CD14-positive monocyte (primary cell): Measurements from ENCODE around the gene TBCC. TPM values are rescaled to one million over a fixed set of nuclear protein-coding genes. Genes with fewer than 3 reads are reported as not detected.
A peak's percentile ranks its signal among the peaks of the same experiment; 100 is the strongest.

Source experiments
- DNase-seq, 3 donors: peaks; one replicate each; pipeline ENCODE4 v3.0.0-alpha.2; 2011 to 2022
- H2AFZ ChIP-seq: 2 replicates; pipeline ENCODE4 v1.6.0; 2012; ENCODE audit warnings: mild to moderate bottlenecking, low read depth, low read length, inconsistent platforms; ENCODE audit not compliant: insufficient read depth, poor library complexity, severe bottlenecking
- H3K27ac ChIP-seq, 2 donors: 1 replicate in 1 of 2; 2 replicates in 1 of 2; pipeline ENCODE4 v1.5.1; 2012 to 2013; ENCODE audit warnings: low read length in 2 of 2, control low read depth in 1 of 2, inconsistent platforms in 1 of 2, low read depth in 1 of 2, mild to moderate bottlenecking in 1 of 2
- H3K27me3 ChIP-seq, 2 donors: one replicate each; pipeline versions ENCODE4 v1.6.0 to v1.6.1; 2011 to 2013; ENCODE audit warnings: low read length in 2 of 2; ENCODE audit not compliant: control insufficient read depth in 2 of 2, insufficient read depth in 2 of 2
- H3K36me3 ChIP-seq, 2 donors: replicated peaks in 1 of 2; 1 replicate in 1 of 2; 2 replicates in 1 of 2; pipeline versions ENCODE4 v1.5.1 to v1.6.1; 2012 to 2013; ENCODE audit warnings: low read length in 2 of 2, control low read depth in 1 of 2, inconsistent platforms in 1 of 2, mild to moderate bottlenecking in 1 of 2; ENCODE audit not compliant: insufficient read depth in 2 of 2, control insufficient read depth in 1 of 2
- H3K4me1 ChIP-seq, 2 donors: 1 replicate in 1 of 2; 2 replicates in 1 of 2; pipeline versions ENCODE4 v1.5.1 to v1.6.1; 2012 to 2013; ENCODE audit warnings: low read length in 2 of 2, control low read depth in 1 of 2, inconsistent platforms in 1 of 2, mild to moderate bottlenecking in 1 of 2, moderate library complexity in 1 of 2; ENCODE audit not compliant: insufficient read depth in 2 of 2, control insufficient read depth in 1 of 2
- H3K4me2 ChIP-seq: replicated peaks from 2 replicates; pipeline ENCODE3; 2012; ENCODE audit warnings: low read length, moderate library complexity, mild to moderate bottlenecking; ENCODE audit not compliant: poor library complexity, severe bottlenecking; ENCODE audit errors: extremely low read depth
- H3K4me3 ChIP-seq, 3 experiments: fragments of 200-600 bp in 1 of 3; sonication (generic) in 1 of 3; replicated peaks in 1 of 3; 1 replicate in 2 of 3; 2 replicates in 1 of 3; pipeline ENCODE4 v1.5.1; 2011 to 2013; ENCODE audit warnings: low read length in 3 of 3, mild to moderate bottlenecking in 3 of 3, control low read depth in 2 of 3, low read depth in 2 of 3, inconsistent platforms in 1 of 3, moderate library complexity in 1 of 3
- H3K79me2 ChIP-seq: 2 replicates; pipeline ENCODE4 v1.6.0; 2012; ENCODE audit warnings: mild to moderate bottlenecking, control low read depth, inconsistent platforms, low read length, moderate library complexity; ENCODE audit not compliant: insufficient read depth
- H3K9ac ChIP-seq: 2 replicates; pipeline ENCODE4 v1.6.0; 2017; ENCODE audit warnings: low read length, mild to moderate bottlenecking; ENCODE audit not compliant: insufficient read depth, poor library complexity, severe bottlenecking
- H3K9me3 ChIP-seq, 2 donors: replicated peaks in 1 of 2; 1 replicate in 1 of 2; 2 replicates in 1 of 2; pipeline versions ENCODE4 v1.5.1 to v1.6.1; 2012 to 2013; ENCODE audit warnings: low read length in 2 of 2, control low read depth in 1 of 2; ENCODE audit not compliant: control insufficient read depth in 1 of 2, insufficient read depth in 1 of 2
- H4K20me1 ChIP-seq: 2 replicates; pipeline ENCODE4 v1.6.0; 2012; ENCODE audit warnings: mild to moderate bottlenecking, low read length, control low read depth, moderate library complexity; ENCODE audit not compliant: insufficient read depth
- H3K27ac Mint-ChIP-seq, 7 donors: one replicate each; pipeline ENCODE4 v1.8.0; 2020; ENCODE audit warnings: mild to moderate bottlenecking in 7 of 7, mixed read lengths in 7 of 7, moderate library complexity in 6 of 7, inconsistent platforms in 2 of 7
- H3K27me3 Mint-ChIP-seq, 3 donors: one replicate each; pipeline ENCODE4 v1.8.0; 2021 to 2022; ENCODE audit warnings: low read depth in 3 of 3, mild to moderate bottlenecking in 3 of 3, mixed read lengths in 3 of 3, moderate library complexity in 3 of 3, inconsistent platforms in 1 of 3
- H3K36me3 Mint-ChIP-seq, 2 donors: one replicate each; pipeline ENCODE4 v1.8.0; 2020; ENCODE audit warnings: mixed read lengths in 2 of 2, inconsistent platforms in 1 of 2, mild to moderate bottlenecking in 1 of 2
- H3K4me1 Mint-ChIP-seq: one replicate; pipeline ENCODE4 v1.8.0; 2020; ENCODE audit warnings: mild to moderate bottlenecking, mixed read lengths
- H3K4me3 Mint-ChIP-seq, 2 donors: one replicate each; pipeline ENCODE4 v1.8.0; 2020; ENCODE audit warnings: mild to moderate bottlenecking in 2 of 2, mixed read lengths in 2 of 2, moderate library complexity in 1 of 2
- H3K9me3 Mint-ChIP-seq, 7 donors: one replicate each; pipeline ENCODE4 v1.8.0; 2020 to 2022; ENCODE audit warnings: mixed read lengths in 7 of 7, mild to moderate bottlenecking in 6 of 7, moderate library complexity in 6 of 7, inconsistent platforms in 2 of 7
- CTCF ChIP-seq: fragments of 200-600 bp; IDR thresholded peaks from one replicate; pipeline ENCODE4 v1.8.0; 2022; ENCODE audit warnings: antibody characterized with exemption, mild to moderate bottlenecking
- WGBS: methylation state at CpG from one replicate; pipeline ENCODE4 v1.1.5; 2013; ENCODE audit warnings: missing lambda C conversion rate; ENCODE audit not compliant: insufficient coverage; 5-methylcytosine and 5-hydroxymethylcytosine counted together
- intact Hi-C, 2 donors: fragments of 100-400 bp; cut with micrococcal nuclease; formaldehyde crosslinking; loops; one replicate each; pipeline versions ENCODE4 v1.15.0 to v1.15.1; 2023
- polyA plus RNA-seq, 3 donors: library from polyadenylated mRNA; depleted of rRNA in 1 of 3; unstranded in 2 of 3; stranded (reverse) in 1 of 3; fragments of 300-500 nt in 2 of 3; fragments of >200 nt in 1 of 3; fragmentation: Illumina TruSeq in 2 of 3; gene quantifications; 1 replicate in 2 of 3; 2 replicates in 1 of 3; pipeline ENCODE4 v1.2.3, GENCODE V29; 2012 to 2021

Gene TBCC
- polyA plus RNA-seq, 3 donors: 19.3 to 31.3 (median 30.7) TPM

GRCh38 chr6:42744351-42744893 lies 1.5 kb downstream of the TBCC start:
- Histone ChIP-seq H3K79me2 (peaks cover 29% of the 10 kb centered on the region), H4K20me1 (peaks cover 15% of the 10 kb centered on the region), H3K27me3 (no peaks in the 10 kb centered on the region), H2AFZ (no peak overlapping the region), H3K36me3 (no peaks in the 10 kb centered on the region), H3K27ac (peak overlapping the region in 1 of 2 donors; percentile 97), H3K9me3 (no peaks in the 10 kb centered on the region), H3K4me2 (peak overlapping the region; percentile 83), H3K4me1 (peaks cover 18 to 30% of the 10 kb centered on the region in 2 donors), H3K9ac (no peak overlapping the region), H3K4me3 (peak overlapping the region in 2 of 3 experiments; percentile 97 to 99)
- intact Hi-C loops: loop anchor here (10.0 kb wide), 2 partner anchors 150 to 430 kb away; partner anchors contain the start of gene SRF (in 1 of the 2)
- Mint-ChIP-seq H3K9me3 (peaks cover 0 to 2% (median 0%) of the 10 kb centered on the region in 7 donors), H3K4me1 (peaks cover 35% of the 10 kb centered on the region), H3K4me3 (peak overlapping the region; percentile 100), H3K27me3 (no peaks in the 10 kb centered on the region), H3K27ac (peak overlapping the region in 1 of 7 donors; percentile 99), H3K36me3 (peaks cover 0 to 4% of the 10 kb centered on the region in 2 donors)
- TF ChIP-seq CTCF: no peak
- no peak for DNase-seq
- 88% methylated on average over 7 of the region's 21 CpGs for WGBS

GRCh38 chr6:42742116-42742894 lies 3.6 kb downstream of the TBCC start:
- Histone ChIP-seq H3K4me2 (no peak overlapping the region), H3K27ac (no peak overlapping the region), H3K9ac (no peak overlapping the region), H3K27me3 (no peaks in the 10 kb centered on the region), H3K36me3 (no peaks in the 10 kb centered on the region), H4K20me1 (peaks cover 15% of the 10 kb centered on the region), H3K9me3 (no peaks in the 10 kb centered on the region), H2AFZ (no peak overlapping the region), H3K79me2 (peaks cover 29% of the 10 kb centered on the region), H3K4me1 (peaks cover 14 to 19% of the 10 kb centered on the region in 2 donors), H3K4me3 (no peak overlapping the region)
- intact Hi-C loops: loop anchor here (10.0 kb wide), 2 partner anchors 152 to 432 kb away; partner anchors contain the start of gene SRF (in 1 of the 2)
- Mint-ChIP-seq H3K9me3 (peaks cover 0 to 1% (median 0%) of the 10 kb centered on the region in 7 donors), H3K27ac (peak overlapping the region in 1 of 7 donors; percentile 79), H3K27me3 (peaks cover 0 to 6% (median 0%) of the 10 kb centered on the region in 3 donors), H3K36me3 (peaks cover 0 to 4% of the 10 kb centered on the region in 2 donors), H3K4me1 (peaks cover 18% of the 10 kb centered on the region), H3K4me3 (no peak overlapping the region)
- 80% methylated on average over 4 of the region's 5 CpGs for WGBS
- no peak for DNase-seq
- no peak for TF ChIP-seq CTCF
